Measurements from ENCODE around the gene SOCS4.

GRCh38 chr14:55086938-55087337 is 59.9 kb downstream of the SOCS4 start:
- TF ChIP-seq CTCF (IDR thresholded peaks at IDR 0.05) = no peak
- no peak for TF ChIP-seq EP300 (IDR thresholded peaks at IDR 0.05)
- TF ChIP-seq POLR2A (IDR thresholded peaks at IDR 0.05) = no peak

All from stomach (tissue), 4 donors.